Spleen (tissue), 7 donors: ENCODE data around the gene COL4A3.

Experiments
- POLR2A ChIP-seq, 3 donors: fragments of 450-650 bp; IDR thresholded peaks; one replicate each; pipeline ENCODE4 v1.5.1; 2017; ENCODE audit warnings: antibody characterized with exemption in 3 of 3, mild to moderate bottlenecking in 1 of 3
- POLR2AphosphoS5 ChIP-seq, 3 donors: sonication (generic); formaldehyde crosslinking; IDR thresholded peaks; one replicate each; pipeline ENCODE4 v1.5.1; 2017; ENCODE audit warnings: antibody characterized with exemption in 3 of 3
- TF ChIP-seq, protein P1 (sequence below), 11 experiments: fragments of 200-600 bp in 7 of 11; fragments of 450-650 bp in 4 of 11; sonication (generic) in 4 of 11; IDR thresholded peaks in 8 of 11; conservative IDR thresholded peaks in 3 of 11; 1 replicate in 7 of 11; 2 replicates in 4 of 11; pipeline versions ENCODE4 v1.4.0 to v1.8.0; 2016 to 2021; ENCODE audit warnings: antibody characterized with exemption in 11 of 11, inconsistent platforms in 4 of 11, mild to moderate bottlenecking in 1 of 11
- donor health status: DM: no; HTN: no; CAD: no; lungs with moderate emphysema.
- donor health status: DM: no; HTN: no; CAD: no.
- donor health status: DM: no; HTN: no; CAD: no.

DNA sequence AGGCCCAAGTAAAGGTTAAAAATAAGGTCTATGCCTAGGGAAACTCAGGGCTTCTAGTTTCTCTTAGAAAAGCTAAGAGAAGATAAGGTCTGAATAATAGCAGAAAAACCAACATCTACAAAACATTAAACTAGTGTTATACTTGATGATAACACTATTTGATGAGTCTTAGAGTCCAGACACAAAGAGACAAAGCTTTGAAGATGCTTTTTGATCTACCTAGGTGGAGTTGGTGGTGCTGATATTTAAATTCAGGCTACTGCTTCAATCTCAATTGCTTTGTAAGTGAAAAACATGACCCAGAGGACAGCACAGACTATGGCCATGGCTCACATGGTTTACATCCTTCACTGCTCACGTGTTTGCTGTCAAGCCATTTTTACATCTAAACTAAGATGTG, 148.9 kb downstream of the COL4A3 start:
- no peak for TF ChIP-seq POLR2A (IDR thresholded peaks at IDR 0.05)
- TF ChIP-seq, protein P1, sequence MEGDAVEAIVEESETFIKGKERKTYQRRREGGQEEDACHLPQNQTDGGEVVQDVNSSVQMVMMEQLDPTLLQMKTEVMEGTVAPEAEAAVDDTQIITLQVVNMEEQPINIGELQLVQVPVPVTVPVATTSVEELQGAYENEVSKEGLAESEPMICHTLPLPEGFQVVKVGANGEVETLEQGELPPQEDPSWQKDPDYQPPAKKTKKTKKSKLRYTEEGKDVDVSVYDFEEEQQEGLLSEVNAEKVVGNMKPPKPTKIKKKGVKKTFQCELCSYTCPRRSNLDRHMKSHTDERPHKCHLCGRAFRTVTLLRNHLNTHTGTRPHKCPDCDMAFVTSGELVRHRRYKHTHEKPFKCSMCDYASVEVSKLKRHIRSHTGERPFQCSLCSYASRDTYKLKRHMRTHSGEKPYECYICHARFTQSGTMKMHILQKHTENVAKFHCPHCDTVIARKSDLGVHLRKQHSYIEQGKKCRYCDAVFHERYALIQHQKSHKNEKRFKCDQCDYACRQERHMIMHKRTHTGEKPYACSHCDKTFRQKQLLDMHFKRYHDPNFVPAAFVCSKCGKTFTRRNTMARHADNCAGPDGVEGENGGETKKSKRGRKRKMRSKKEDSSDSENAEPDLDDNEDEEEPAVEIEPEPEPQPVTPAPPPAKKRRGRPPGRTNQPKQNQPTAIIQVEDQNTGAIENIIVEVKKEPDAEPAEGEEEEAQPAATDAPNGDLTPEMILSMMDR (IDR thresholded peaks at IDR 0.05 in 8 of 11, conservative IDR thresholded peaks at IDR 0.05 in 3 of 11): no peak
- no peak for TF ChIP-seq POLR2AphosphoS5 (IDR thresholded peaks at IDR 0.05)
